Medulla oblongata (tissue), 1 donor: ENCODE measurements around the gene RPLP1.

Experiments
- DNase-seq: peaks from one replicate; pipeline ENCODE4 v3.0.0-alpha.2; 2015; ENCODE audit errors: extremely low spot score

RPLP1 gene

DNA sequence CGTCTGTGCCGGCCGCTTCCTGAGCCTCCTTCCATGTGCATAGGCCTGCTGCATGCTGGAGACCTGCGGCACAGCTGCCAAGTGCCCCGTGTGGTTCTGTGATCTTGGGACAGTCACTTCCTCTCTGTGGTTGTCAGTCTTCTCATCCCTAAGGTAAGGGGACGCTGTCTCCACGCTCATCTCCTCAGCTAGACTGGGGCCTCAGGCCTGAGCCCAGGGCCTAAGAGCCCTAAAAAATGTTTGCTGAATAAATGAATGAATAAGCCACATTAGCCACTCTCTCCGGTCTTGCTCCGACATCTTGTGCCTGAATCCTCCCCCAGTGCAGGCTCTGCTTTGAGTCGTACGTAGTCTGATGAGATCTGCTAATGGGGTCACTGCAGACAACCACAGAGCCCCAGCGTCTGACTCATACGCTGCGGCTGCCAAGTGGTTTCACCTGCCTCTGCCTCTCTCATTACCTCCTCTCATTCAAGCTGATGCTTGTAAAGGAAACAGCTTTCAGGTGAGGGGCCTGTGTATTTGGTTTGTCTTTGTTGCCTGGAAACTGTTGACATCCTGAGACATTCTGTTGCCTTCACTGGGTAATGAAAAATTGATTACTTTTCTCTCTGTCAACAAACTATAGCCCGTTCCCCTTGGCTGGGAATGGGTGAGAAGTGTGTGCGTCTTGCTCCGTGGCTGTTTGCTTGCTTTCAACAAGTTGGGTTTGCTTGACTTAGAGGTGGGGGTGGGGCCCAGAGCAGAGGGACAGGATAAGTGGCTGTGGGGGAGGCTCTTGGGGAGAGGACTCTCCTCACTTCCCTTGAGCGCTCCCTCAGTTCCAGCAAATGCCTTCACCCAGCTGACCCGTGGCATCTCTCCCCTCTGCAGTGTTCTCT lies 15.9 kb downstream of the RPLP1 start:
- DNase-seq, result no peak

DNA sequence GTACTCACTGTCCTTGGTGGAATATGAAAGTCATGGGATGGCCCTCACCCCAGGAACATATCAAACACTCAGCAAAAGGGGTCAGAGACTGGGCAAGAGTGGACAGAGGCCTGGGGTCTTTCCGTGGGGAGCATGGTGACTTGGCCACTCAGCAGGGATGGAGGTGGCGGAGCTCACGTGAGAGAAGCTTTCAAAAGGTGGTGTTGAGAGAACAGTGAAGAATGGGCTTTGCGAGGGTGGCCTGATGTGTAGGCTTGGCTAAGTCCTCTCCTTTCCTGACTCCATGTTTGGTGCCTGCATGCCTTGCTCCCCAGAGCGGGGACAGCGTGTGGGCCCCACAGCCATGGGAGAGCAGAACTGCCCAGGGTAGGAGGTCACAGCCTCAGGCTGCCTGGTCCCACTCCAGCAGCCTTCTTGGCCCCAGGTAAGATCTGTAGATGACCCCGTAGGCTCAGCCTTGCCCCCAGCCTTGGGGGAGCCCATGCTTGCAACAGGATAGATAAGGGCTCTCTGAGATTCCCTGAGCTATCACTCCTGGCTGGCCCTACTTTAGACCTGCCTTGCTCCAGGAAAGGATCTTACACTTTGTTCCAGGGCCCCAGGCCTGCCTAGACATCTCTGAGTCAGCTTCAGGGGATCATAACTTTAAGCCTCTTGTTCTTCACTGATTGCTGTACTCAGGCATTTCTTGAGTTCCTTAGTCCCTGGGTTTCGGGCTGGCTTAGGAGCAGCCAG lies 17.0 kb downstream of the RPLP1 start:
- DNase-seq, result no peak

DNA sequence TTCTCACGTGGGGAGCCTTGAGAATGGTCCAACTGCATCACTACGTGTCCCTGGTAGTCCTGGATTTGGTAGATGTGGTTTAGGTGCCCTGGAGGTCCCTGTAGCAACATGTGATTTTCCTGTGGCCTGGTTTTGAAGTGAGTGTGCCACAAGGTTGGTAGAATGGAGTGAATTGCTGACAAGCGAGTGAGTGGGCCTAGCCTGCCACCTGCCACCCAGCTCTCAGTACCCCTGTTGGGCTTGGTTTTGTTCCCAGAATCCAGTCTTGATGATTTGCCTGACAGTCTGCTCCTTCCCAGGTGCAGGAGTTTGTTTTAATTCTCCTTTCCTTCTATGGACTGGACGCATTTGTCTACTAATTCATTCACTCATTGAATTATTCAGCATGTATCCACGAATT lies 19.4 kb downstream of the RPLP1 start:
- no peak for DNase-seq

DNA sequence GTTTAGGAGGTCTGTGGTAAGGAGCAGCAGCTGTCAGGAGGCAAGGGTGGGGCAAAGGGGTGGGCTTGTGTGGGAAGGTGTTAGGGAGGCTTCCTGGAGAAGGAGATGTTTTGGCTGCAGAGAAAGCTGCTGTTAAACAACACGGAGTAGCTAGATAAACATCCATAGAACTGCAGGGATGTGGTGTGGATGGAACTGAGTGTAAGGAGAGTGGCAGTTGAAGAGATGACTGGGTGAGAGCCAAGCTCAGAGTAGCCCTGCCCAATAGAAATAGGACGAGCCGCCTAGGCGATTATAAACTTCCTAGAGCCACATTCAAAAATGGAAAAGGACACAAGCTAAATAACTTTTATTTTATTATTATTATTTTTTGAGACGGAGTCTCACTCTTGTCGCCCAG lies 19.9 kb downstream of the RPLP1 start:
- DNase-seq, result no peak

DNA sequence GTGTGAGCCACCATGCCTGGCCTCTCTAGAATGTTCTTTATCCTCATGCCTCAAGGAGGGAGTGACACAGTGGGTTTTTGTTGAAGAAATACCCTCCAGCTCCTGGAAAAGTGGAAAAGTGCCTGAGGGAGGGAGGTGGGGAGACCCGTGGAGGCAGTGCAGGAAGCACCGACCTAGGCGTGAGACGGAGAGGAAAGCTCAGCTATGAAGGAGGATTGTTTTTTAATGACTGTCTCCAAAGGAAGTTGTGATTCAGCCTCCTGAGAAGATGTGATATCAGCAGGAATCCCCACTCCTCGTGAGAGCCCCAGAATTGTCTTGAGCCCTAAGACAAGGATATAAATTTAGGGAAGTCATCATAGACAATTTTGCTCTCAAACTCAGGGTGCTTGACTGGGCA lies 21.7 kb downstream of the RPLP1 start:
- no peak for DNase-seq

DNA sequence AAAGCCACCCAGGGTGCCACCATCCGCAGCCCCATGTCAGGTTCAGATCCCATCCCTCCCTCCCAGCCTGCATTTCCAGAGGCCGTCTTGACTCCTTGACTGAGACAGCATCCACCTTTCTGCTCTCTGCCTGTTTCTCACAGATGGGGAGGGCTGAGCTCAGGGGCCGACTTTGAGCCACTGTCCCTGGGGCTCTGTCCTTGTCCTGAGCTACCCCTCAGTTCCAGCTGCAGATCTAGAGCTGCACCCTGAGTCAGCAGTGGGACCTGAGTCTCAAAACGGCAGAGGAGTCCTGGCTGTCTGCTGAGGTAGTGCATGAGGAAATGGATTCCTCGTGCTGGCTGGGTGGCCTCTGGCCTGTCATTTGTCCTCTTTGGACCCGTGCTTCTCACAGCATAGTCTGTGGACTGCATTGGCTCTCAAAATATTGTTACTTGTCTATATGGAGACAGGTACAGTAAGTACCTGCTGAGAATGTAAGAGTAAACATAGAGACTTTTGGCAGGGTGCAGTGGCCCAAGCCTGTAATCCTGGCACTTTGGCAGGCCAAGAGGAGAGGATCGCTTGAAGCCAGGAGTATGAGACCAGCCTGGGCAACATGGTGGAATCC lies 22.3 kb downstream of the RPLP1 start:
- no peak for DNase-seq

DNA sequence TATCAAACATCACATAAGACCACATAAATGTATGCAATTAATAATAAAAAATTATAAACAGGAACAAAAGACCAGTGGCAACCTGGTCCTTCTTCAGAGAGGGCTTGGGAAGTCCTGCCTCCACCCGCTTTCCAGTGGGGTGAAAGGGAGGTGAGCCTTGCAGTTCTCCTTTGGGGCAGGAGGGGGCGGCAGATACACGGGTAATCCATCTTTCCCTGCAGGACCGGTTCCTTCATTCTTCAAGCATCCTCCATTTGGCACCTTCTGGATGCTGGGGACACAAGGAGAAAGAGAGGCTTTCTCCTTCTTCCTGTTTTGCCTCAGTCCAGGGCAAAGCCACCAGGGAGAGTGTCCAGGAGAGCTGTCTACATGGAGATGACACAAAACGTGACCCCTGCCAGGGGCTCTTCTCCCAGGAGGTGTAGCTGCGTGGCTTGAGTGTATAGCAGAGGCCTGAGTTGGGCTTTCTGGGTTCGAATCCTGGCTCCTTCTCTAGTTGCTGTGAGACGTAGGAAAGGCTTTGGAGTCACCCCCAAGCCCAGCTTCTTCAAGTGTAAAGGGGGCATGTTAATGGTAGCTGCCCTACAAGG lies 23.2 kb downstream of the RPLP1 start:
- DNase-seq, result peak; percentile 79

DNA sequence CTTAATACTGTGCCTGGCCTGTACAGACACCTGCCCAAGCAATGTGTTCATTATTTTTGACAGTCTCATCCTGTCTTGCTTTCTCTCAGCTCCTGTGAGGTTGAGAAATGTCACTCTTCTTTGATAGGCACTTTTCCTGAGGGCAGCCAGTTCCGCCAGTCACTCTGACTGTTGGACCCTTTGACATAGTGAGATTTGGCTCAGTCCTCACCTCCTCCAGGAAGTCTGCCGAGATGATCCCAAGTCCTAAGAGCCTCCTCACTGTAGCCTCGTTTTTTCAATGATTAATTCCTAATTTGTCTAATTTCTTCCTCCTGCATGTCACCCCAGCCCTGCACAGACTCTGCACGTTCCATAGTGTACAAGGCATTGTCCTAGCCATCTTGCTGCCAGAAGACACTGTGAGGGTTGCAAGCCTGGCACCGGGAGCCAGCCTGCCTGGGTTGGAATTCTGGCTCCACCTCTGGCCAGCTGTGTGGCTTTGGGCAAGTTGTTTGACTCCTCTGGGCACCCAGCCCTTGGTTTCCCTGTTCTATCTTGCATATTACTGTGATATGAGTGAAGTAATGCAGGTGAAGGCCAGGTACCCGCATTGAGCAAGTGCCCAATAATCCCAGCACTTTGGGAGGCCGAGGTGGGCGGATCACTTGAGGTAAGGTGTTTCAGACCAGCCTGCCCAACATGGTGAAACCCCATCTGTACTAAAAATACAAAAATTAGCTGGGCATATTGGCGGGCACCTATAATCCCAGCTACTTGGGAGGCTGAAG lies 24.3 kb downstream of the RPLP1 start:
- DNase-seq, result no peak

DNA sequence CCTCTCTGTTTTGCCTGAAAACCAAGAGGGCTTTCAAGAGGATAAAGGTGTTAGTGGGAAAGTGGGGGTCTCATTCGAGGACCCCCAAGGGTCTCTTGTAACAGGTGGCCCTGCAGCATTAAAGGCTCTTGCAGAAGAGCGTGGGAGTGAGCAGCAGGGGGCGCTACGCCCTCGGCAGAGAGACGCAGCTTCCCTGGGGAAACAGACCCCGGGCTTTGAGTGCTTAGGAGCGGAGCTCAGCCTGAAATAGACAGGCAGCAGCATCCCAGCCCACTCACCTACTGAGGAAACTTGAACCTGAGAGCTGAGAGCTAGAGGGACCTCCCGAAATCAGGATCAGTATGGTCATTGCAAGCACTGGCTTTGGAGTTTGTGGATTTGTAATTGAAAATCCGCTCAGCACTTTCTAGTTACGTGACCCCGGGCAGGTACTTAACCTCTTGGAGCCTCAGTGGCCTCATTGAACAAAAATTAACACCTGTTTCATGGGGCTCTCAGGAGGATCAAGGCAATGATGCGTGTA lies 25.7 kb downstream of the RPLP1 start:
- peak; percentile 58 for DNase-seq

DNA sequence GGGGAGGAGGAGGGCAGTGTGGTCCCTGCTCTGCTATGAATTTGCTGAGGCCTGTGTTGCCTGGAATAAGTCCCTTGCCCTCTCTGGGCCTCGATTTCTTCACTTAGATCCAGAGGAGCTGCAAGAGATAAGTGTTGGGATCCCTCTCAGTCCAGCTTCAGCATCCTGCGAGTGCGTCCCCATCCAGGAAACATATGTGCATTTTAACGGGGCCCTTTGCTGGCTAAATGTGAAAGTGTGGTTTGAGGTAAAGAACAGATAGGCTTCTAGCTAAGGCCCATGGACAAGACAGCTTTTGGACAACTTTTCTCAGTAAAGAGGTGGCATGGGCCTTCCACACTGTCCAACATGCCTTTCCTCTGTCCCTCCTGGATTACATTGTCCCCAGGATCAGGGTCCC lies 26.5 kb downstream of the RPLP1 start:
- no peak for DNase-seq

DNA sequence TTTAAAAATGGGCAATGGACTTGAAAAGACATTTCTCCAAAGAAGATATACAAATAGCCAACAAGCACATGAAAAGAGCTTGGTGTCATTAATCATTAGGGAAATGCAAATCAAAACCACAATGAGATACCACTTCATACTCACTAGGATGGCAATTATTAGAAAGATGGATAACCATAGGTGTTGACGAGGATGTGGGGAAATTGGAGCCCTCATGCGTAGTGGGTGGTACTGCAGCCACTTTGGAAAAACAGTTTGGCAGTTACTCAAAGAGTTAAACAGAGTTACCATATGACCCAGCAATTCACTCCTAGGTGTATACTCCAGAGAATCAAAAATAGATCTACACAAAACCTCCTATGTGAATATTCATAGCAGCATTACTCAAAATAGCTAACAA lies 27.4 kb downstream of the RPLP1 start:
- DNase-seq, result no peak

DNA sequence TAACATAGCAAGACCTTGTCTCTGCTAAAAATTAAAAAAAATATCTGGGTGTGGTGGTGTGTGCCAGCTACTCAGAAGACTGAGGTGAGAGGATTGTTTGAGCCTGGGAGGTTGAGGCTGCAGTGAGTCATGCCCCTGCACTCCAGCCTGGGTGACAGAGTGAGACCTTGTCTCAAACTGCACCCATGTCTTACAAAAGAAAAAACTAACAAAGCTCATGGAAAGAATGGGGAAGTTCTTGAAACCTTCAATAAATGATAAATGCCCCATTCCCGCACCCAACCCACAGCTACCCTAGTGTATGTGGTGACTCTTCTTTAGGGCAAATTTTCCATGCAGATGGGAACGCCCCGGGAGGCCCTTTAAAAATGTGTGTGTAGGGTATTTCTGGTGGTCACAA lies 28.3 kb downstream of the RPLP1 start:
- DNase-seq, result no peak

DNA sequence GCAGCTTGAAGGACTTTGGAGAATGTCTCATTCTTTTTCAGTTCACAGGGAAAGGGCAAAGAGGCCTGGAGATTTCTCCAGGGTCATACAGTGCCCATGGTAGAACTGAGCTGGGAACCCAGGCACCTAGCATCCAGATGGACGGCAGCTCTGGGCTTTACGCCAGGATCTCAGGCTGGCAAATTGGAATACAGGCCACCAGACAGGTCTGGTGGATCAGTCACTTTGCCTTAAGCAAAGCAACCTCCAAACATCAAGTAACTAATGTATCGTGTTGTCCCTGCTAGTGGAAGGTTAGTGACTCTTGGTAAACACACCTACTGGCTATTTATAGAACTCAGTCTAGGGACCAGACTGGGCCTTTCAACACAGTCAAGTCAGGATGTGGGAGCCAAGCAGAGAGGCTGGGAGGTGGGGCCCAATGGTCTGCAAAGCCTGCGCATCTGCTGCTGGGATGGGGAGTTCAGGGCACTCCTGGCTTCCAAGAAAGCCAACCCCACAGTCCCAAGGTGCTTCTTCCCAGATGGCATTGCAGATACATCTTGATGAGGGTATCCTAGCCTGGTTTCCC lies 30.2 kb downstream of the RPLP1 start:
- DNase-seq, result no peak

DNA sequence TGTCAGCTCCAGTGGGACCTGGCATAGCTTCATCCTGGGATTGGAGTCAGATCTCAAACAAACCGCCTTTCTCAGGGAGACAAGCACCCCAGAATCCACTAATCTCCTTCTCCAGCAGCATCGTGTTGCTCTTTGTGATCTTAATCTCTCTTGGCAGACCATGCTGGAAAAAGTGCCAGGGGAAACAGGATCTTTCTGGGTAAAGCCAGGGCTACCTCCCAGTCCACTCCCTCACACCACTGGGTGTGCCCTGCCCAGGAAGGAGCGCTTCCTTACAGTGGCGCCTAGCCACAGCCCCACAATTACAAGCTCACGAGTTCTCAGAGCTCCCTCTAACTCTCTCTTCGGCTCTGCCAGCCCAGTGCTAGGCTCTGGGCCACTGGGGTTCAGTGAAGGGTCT lies 32.2 kb downstream of the RPLP1 start:
- DNase-seq, result no peak

DNA sequence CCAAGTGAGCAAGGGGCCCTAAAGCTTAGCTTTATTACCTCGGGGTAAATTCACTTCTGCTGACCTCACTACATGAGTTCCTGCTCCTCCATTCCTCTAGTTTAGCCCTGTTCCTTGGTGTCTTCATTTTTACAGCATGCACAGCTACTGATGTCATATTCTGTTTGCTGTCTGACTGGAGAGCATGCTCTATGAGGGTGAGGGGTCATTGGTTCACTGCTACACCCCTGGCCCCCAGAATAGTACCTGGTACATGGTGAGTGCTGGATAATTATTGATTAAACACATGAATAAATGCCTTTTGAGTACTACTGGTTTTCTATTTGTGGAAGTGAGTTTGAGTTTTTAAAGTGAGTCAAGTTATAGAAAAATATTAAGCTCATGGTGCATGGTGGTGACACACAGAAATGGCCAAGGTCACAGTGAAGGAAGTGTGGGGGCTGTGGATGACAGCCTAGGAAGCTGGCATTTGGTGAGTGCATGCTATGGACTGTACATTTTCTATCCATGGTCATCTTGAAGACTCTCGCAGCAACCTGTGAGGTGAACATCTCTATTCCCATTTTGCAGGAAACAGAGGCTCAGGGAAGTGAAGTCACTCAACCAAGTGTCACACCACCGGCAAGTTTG lies 34.0 kb downstream of the RPLP1 start:
- no peak for DNase-seq

DNA sequence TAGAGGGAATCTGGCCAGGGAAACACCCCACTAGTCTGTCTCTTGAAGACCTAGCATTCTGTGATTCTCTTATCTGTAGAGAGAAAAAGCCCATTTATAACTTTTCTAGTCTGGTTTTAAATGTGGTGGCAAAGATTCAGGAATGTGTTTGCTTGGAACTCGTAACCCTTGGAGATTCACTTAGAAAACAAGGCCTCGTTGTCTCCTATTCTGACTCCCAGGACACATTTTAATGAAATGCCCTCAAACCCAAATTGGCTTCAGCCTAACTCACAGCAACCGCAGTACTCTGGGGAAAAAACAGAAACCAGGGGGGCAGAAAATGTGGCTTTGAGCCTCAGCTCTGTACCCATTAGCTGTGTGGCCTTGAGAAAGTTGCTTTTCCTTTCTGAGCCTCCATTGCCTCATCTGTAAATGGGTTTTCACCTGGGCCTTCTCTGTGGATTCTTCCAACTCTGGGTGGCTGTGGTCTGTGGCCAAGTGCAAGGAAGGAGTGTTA lies 36.5 kb downstream of the RPLP1 start:
- DNase-seq, result peak; percentile 74

DNA sequence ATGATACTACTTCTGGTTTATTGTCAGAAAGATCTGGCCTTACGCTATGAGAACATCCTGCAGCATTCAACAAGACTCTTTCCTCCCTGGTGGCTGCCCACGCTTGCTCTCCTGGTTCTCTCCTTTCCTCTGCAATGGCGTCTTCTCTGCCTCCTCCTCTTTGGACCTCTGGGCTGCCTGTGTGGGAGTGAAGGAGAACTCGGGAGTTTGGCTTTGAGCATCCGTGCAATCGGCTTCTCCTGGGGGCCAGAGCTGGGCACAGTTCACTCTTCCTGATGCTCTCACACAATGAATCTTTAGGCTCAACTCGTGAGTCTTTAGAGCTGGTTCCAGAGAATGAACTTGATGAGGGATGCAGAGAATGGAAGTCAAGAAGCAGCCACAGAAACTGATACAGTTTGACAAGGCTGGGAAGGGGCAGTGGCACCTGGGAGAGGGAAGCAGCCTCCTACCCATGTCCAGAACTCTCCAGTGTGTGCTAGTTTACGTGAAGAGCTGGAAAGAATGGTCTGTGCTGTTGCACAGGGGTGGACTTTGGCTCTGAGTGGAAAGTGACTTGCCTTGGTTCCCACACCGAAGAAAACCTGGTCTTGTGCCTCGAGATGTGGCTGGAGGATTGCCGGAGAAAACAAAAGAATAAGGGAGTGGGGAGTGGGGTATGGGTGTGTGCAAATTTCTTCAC lies 37.9 kb downstream of the RPLP1 start:
- peak; percentile 35 for DNase-seq

DNA sequence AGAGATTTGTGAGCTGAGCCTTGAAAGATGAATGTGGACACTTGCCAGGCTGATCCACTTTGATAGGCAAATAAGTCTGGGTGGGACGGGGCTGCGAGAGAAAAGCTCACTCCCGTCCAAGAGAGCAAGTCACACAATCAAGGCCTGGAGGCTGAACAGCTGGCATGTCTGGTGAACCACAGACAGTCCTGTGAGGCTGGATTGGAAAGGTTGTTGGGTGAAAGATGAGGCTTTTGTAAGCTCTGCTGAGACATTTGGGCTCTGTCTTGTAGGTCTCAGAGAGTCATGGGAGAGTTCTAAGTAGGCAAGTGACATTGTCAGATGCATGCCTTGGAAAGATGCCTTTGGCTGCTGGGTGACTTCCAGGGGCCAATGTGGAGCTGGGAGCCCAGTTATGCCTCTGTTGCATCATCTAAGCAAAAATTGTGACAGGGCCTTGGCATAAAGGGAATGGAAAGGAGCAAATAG lies 38.5 kb downstream of the RPLP1 start:
- DNase-seq, result peak; percentile 37

DNA sequence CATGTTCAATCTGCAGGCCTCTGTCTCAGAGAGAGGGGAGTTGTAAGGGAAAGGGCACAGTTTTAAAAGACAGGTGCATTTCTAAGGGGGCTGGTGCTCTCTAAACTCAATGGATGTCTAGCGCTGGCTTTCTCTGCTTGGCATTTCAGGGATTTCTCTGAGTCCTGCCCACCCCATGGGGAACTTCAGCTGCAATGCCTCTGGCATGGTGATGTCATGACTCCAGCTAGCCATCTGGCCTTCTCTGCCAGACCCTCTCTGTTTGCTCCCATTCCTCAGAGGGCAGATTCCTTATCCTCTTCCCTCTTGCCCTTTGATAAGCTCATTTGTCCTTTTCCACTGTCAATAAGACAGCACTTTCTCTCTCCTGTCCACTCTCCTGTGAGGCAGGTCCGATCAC lies 40.8 kb downstream of the RPLP1 start:
- no peak for DNase-seq

DNA sequence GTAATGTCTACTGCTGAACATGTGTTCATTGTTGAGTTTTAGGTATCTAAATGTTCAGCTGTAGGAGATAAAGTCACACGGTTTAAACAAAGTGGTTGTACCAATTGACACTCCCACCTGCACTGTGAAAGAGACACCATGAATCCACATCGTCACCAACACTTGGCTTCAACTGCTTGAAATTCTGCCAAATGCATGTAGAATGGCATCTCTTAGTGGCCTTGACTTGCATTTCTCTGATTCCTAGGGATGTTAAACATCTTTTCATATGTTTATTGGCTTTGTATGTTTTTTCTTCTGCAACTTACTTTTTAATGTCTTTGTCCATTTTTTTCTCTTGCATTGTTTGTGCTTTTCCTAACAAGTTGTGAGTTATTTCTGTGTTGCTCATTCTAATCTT lies 43.4 kb downstream of the RPLP1 start:
- DNase-seq, result no peak
